HepG2 (cell line): ENCODE data around the gene ZFX. TPM values are rescaled to one million over a fixed set of nuclear protein-coding genes. Genes with fewer than 3 reads are reported as not detected.

Experiments used
- ATAC-seq: fragments of 200-7000 bp; cut with Tn5 transposase; 3 replicates; pipeline ENCODE4 v1.9.1; 2020; ENCODE audit warnings: mild to moderate bottlenecking, moderate library complexity
- BruUV-seq: library from RNA; stranded (reverse); fragments of 400-500 nt; replicated peaks from 2 replicates; lab custom pipeline; 2021; lab: Mats Ljungman, UMichigan
- CTCF ChIA-PET: fragments of 300-600 bp; formaldehyde crosslinking; extraction: SDS; loops from one replicate; lab custom pipeline; 2021; ENCODE audit warnings: low total read pairs, inconsistent platforms, low intra/inter-chr PET ratio; lab: Yijun Ruan, JAX
- POLR2A ChIA-PET: fragments of 350-600 bp; sonication (Branson Sonifier 250); formaldehyde crosslinking; loops from one replicate; lab custom pipeline; 2020; ENCODE audit warnings: antibody characterized with exemption, inconsistent platforms; lab: Yijun Ruan, JAX
- DNase-seq: peaks from one replicate; pipeline ENCODE4 v3.0.0-alpha.2; 2015; ENCODE audit warnings: low spot score
- FAIRE-seq: peaks from 3 replicates; lab custom pipeline; 2011; peaks lifted over from hg19 to GRCh38; lab: Jason Lieb, UNC
- H2AFZ ChIP-seq: one replicate; pipeline ENCODE4 v1.6.1; 2011; ENCODE audit warnings: low read length, inconsistent platforms
- H3K27ac ChIP-seq: fragments of 300-600 bp; 3 replicates; pipeline ENCODE4 v1.8.0; 2011; ENCODE audit warnings: mixed run types, mild to moderate bottlenecking, mixed read lengths, low read length, inconsistent platforms; ENCODE audit not compliant: insufficient read depth; ENCODE audit errors: extremely low read length
- H3K27me3 ChIP-seq, 2 experiments: fragments of 200-600 bp in 1 of 2; 2 replicates in 1 of 2; 3 replicates in 1 of 2; pipeline versions ENCODE4 v1.6.0 to v1.8.0; 2011; ENCODE audit warnings: low read length in 2 of 2, mild to moderate bottlenecking in 2 of 2, moderate library complexity in 2 of 2, inconsistent platforms in 1 of 2; ENCODE audit not compliant: insufficient read depth in 2 of 2, control insufficient read depth in 1 of 2
- H3K36me3 ChIP-seq, 2 experiments: fragments of 200-600 bp in 1 of 2; replicated peaks in 1 of 2; 2 replicates in 1 of 2; 3 replicates in 1 of 2; pipeline versions ENCODE4 v1.5.1 to v1.8.0; 2011; ENCODE audit warnings: low read length in 2 of 2, inconsistent platforms in 1 of 2; ENCODE audit not compliant: insufficient read depth in 2 of 2, control insufficient read depth in 1 of 2
- H3K4me1 ChIP-seq: 2 replicates; pipeline ENCODE4 v1.5.1; 2012; ENCODE audit warnings: low read length, inconsistent platforms; ENCODE audit not compliant: insufficient read depth
- H3K4me2 ChIP-seq: 2 replicates; pipeline ENCODE4 v1.6.0; 2011; ENCODE audit warnings: low read depth, low read length, inconsistent platforms
- H3K4me3 ChIP-seq, 3 experiments: fragments of 200-600 bp in 1 of 3; sonication (generic), shearing (Covaris generic) in 1 of 3; replicated peaks in 1 of 3; 2 replicates each; pipeline ENCODE4 v1.5.1; 2011 to 2016; ENCODE audit warnings: low read length in 3 of 3, inconsistent platforms in 2 of 3, low read depth in 2 of 3, mild to moderate bottlenecking in 2 of 3, control low read depth in 1 of 3, mixed read lengths in 1 of 3; ENCODE audit not compliant: insufficient read depth in 1 of 3
- H3K79me2 ChIP-seq: one replicate; pipeline ENCODE4 v1.6.1; 2011; ENCODE audit warnings: low read length, inconsistent platforms; ENCODE audit not compliant: insufficient read depth
- H3K9ac ChIP-seq: 2 replicates; pipeline ENCODE4 v1.6.0; 2011; ENCODE audit warnings: mild to moderate bottlenecking, low read depth, low read length, inconsistent platforms; ENCODE audit not compliant: insufficient read depth
- H3K9me3 ChIP-seq: 2 replicates; pipeline ENCODE4 v1.5.1; 2012; ENCODE audit warnings: mild to moderate bottlenecking, low read length
- H4K20me1 ChIP-seq: 2 replicates; pipeline ENCODE4 v1.6.0; 2011; ENCODE audit warnings: inconsistent platforms, mild to moderate bottlenecking, low read length, moderate library complexity; ENCODE audit not compliant: insufficient read depth
- EED ChIP-seq: sonication (generic); formaldehyde crosslinking; IDR thresholded peaks from 2 replicates; pipeline ENCODE4 v1.5.0; 2020; ENCODE audit warnings: mild to moderate bottlenecking, missing genetic modification reagents
- EP300 ChIP-seq, 3 experiments: sonication (generic) in 1 of 3; formaldehyde crosslinking in 1 of 3; IDR thresholded peaks; 2 replicates each; pipeline versions ENCODE4 v1.5.1 to v1.6.1; 2011 to 2020; ENCODE audit warnings: low read depth in 2 of 3, low read length in 2 of 3, borderline replicate concordance in 1 of 3, improper control_type of control experiment in 1 of 3, mild to moderate bottlenecking in 1 of 3, missing genetic modification reagents in 1 of 3, moderate library complexity in 1 of 3
- HNRNPH1 ChIP-seq: fragments of 200-400 bp; formaldehyde crosslinking; optimal IDR thresholded peaks from 2 replicates; pipeline ENCODE3; 2017; ENCODE audit warnings: mild to moderate bottlenecking, low read depth, low read length
- TAF15 ChIP-seq: fragments of 200-400 bp; formaldehyde crosslinking; IDR thresholded peaks from one replicate; pipeline ENCODE4 v1.6.1; 2018; ENCODE audit warnings: mild to moderate bottlenecking, low read depth, low read length; ENCODE audit not compliant: poor library complexity, severe bottlenecking
- ZBTB21 ChIP-seq: sonication (generic); formaldehyde crosslinking; IDR thresholded peaks from 2 replicates; pipeline ENCODE4 v1.4.0; 2020; ENCODE audit warnings: missing genetic modification reagents
- ZBTB43 ChIP-seq: sonication (generic); formaldehyde crosslinking; conservative IDR thresholded peaks from 2 replicates; pipeline ENCODE4 v1.4.0; 2020; ENCODE audit warnings: missing genetic modification reagents
- ZMYM4 ChIP-seq: sonication (generic); formaldehyde crosslinking; IDR thresholded peaks from 2 replicates; pipeline ENCODE4 v1.8.1; 2023; ENCODE audit warnings: mild to moderate bottlenecking, missing genetic modification reagents
- ZNF567 ChIP-seq: sonication (generic); formaldehyde crosslinking; IDR thresholded peaks from 2 replicates; pipeline ENCODE4 v1.8.1; 2023; ENCODE audit warnings: mild to moderate bottlenecking, missing genetic modification reagents, borderline replicate concordance
- WGBS: methylation state at CpG from one replicate; pipeline ENCODE4 v1.1.6; 2017; ENCODE audit warnings: low lambda C conversion rate; 5-methylcytosine and 5-hydroxymethylcytosine counted together
- in situ Hi-C: cut with HindIII; loops from 2 replicates; pipeline ENCODE4 v1.10.0; 2017; ENCODE audit warnings: low pct_unique_long_range_greater_than_20kb; ENCODE audit not compliant: extremely low pct_ligation_motif_present
- intact Hi-C: fragments of 100-400 bp; cut with micrococcal nuclease; formaldehyde crosslinking; loops from one replicate; pipeline ENCODE4 v1.10.0; 2022; ENCODE audit not compliant: unreplicated experiment
- polyA plus RNA-seq, 8 experiments: library from polyadenylated mRNA; depleted of rRNA in 3 of 8; stranded (reverse) in 7 of 8; unstranded in 1 of 8; fragments of >200 nt; fragmentation: Illumina TruSeq in 4 of 8; extraction: Trizol in 4 of 8; gene quantifications; 2 replicates each; pipeline versions ENCODE4 v1.2.1 to v1.2.3, GENCODE V29; 2011 to 2016; ENCODE audit warnings: low read depth in 4 of 8, missing spikeins in 1 of 8, mixed read lengths in 1 of 8; ENCODE audit not compliant: insufficient read depth in 1 of 8
- total RNA-seq, 5 experiments: library from RNA; depleted of rRNA; stranded (reverse); fragments of >200 nt; fragmentation: Illumina TruSeq; extraction: Trizol; gene quantifications; 2 replicates each; pipeline ENCODE4 v1.2.3, GENCODE V29; 2016; ENCODE audit warnings: low read depth in 1 of 5
- TF ChIP-seq, protein P1 (sequence below): sonication (generic); formaldehyde crosslinking; IDR thresholded peaks from 2 replicates; pipeline ENCODE4 v1.4.0; 2020; ENCODE audit warnings: low read depth, mild to moderate bottlenecking, missing genetic modification reagents

ZFX gene
- total and polyA plus RNA-seq, 2 of the 13 experiments (the other 11 are each of a cell fraction or from before 2014, with no cell fraction given), result 13.8 to 37.3 TPM

GRCh38 chrX:24184018-24184417 is 34.5 kb downstream of the ZFX start:
- Histone ChIP-seq H3K4me1 (peaks cover 88% of the 10 kb centered on the region), H3K9ac (no peak overlapping the region), H3K36me3 (peaks cover 0 to 11% of the 10 kb centered on the region in 2 experiments; a peak in 3 of 5 replicates), H3K4me2 (no peak overlapping the region), H3K27ac (peak overlapping the region; percentile 35), H3K9me3 (no peaks in the 10 kb centered on the region), H2AFZ (no peak overlapping the region), H3K79me2 (peaks cover 53% of the 10 kb centered on the region), H3K4me3 (no peak overlapping the region), H3K27me3 (no peaks in the 10 kb centered on the region), H4K20me1 (no peaks in the 10 kb centered on the region)
- CTCF ChIA-PET, result no interaction called here
- in situ Hi-C loops (no loop called here), intact Hi-C loops (no loop called here)
- POLR2A ChIA-PET, result no interaction called here
- FAIRE-seq (no peak), ATAC-seq (no peak), DNase-seq (no peak)
- 82% methylated on average over 5 of the region's 5 CpGs for WGBS
- TF ChIP-seq ZBTB21 (CRISPR knock-in tag), result no peak
- no peak for TF ChIP-seq ZBTB43 (CRISPR knock-in tag)
- TF ChIP-seq TAF15, result no peak
- TF ChIP-seq EED (CRISPR knock-in tag), result no peak
- TF ChIP-seq, protein P1, sequence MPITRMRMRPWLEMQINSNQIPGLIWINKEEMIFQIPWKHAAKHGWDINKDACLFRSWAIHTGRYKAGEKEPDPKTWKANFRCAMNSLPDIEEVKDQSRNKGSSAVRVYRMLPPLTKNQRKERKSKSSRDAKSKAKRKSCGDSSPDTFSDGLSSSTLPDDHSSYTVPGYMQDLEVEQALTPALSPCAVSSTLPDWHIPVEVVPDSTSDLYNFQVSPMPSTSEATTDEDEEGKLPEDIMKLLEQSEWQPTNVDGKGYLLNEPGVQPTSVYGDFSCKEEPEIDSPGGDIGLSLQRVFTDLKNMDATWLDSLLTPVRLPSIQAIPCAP (CRISPR knock-in tag), result no peak
- no peak for TF ChIP-seq EP300 (IDR thresholded peaks at IDR 0.05; ENCODE audit: low read depth in 2 of 2, low read length in 2 of 2)
- TF ChIP-seq EP300 (CRISPR knock-in tag; IDR thresholded peaks at IDR 0.05; ENCODE audit: borderline replicate concordance), result no peak
- no peak for TF ChIP-seq ZMYM4
- TF ChIP-seq ZNF567, result no peak
- no peak for TF ChIP-seq HNRNPH1
- BruUV-seq, result no TSS peak
